GM23248 (cell line): ENCODE measurements around the gene MRPL17. TPM values are rescaled to one million over a fixed set of nuclear protein-coding genes. Genes with fewer than 3 reads are reported as not detected.
"Not testable (repeated sequence)": the region's sequence is repeated elsewhere in the genome, so short reads cannot be mapped to it uniquely, and the experiment has no call there.

Experiments used
- DNase-seq: peaks from one replicate; pipeline ENCODE4 v3.0.0-alpha.2; 2015
- H2AFZ ChIP-seq: fragments of 200-600 bp; sonication (generic); 2 replicates; pipeline ENCODE4 v1.6.1; 2016; ENCODE audit warnings: antibody characterized with exemption
- H3F3A ChIP-seq: fragments of 200-600 bp; sonication (generic); 2 replicates; pipeline ENCODE4 v1.6.1; 2016; ENCODE audit warnings: mild to moderate bottlenecking, antibody characterized with exemption, mixed run types; ENCODE audit not compliant: insufficient read depth
- H3K27ac ChIP-seq: fragments of 200-600 bp; sonication (generic); 2 replicates; pipeline ENCODE4 v1.5.1; 2016; ENCODE audit warnings: mild to moderate bottlenecking
- H3K27me3 ChIP-seq: fragments of 200-600 bp; sonication (generic); replicated peaks from 2 replicates; pipeline ENCODE4 v1.6.1; 2016; ENCODE audit warnings: mild to moderate bottlenecking; ENCODE audit not compliant: insufficient read depth
- H3K36me3 ChIP-seq: fragments of 200-600 bp; sonication (generic); 2 replicates; pipeline ENCODE4 v1.6.1; 2016; ENCODE audit warnings: low read depth, mild to moderate bottlenecking
- H3K4me1 ChIP-seq: fragments of 200-600 bp; sonication (generic); 2 replicates; pipeline ENCODE4 v1.6.1; 2016; ENCODE audit warnings: mild to moderate bottlenecking; ENCODE audit not compliant: insufficient read depth
- H3K4me2 ChIP-seq: fragments of 200-600 bp; sonication (generic); one replicate; pipeline ENCODE4 v1.6.1; 2016; ENCODE audit warnings: mild to moderate bottlenecking; ENCODE audit not compliant: unreplicated experiment
- H3K4me3 ChIP-seq: fragments of 200-600 bp; sonication (generic); 2 replicates; pipeline ENCODE4 v1.5.1; 2016; ENCODE audit warnings: mild to moderate bottlenecking
- H3K79me2 ChIP-seq: fragments of 200-600 bp; sonication (generic); 2 replicates; pipeline ENCODE4 v1.6.1; 2016; ENCODE audit warnings: mild to moderate bottlenecking; ENCODE audit not compliant: insufficient read depth
- H3K9ac ChIP-seq: fragments of 200-600 bp; sonication (generic); 2 replicates; pipeline ENCODE4 v1.6.1; 2016; ENCODE audit warnings: mild to moderate bottlenecking
- H3K9me2 ChIP-seq: fragments of 200-600 bp; sonication (generic); 2 replicates; pipeline ENCODE4 v1.6.1; 2016; ENCODE audit warnings: mixed run types, mild to moderate bottlenecking, moderate library complexity; ENCODE audit not compliant: insufficient read depth
- H3K9me3 ChIP-seq: fragments of 200-600 bp; sonication (generic); one replicate; pipeline ENCODE4 v1.6.1; 2017; ENCODE audit warnings: low read depth
- H4K20me1 ChIP-seq: fragments of 200-600 bp; sonication (generic); 2 replicates; pipeline ENCODE4 v1.6.0; 2016; ENCODE audit not compliant: insufficient read depth
- EZH2 ChIP-seq: fragments of 200-600 bp; sonication (generic); IDR thresholded peaks from 2 replicates; pipeline ENCODE4 v1.6.1; 2018; ENCODE audit warnings: antibody characterized with exemption, mild to moderate bottlenecking; ENCODE audit not compliant: insufficient read depth, poor library complexity, severe bottlenecking
- EZH2phosphoT487 ChIP-seq: fragments of 200-600 bp; sonication (generic); IDR thresholded peaks from 2 replicates; pipeline ENCODE4 v1.6.1; 2018; ENCODE audit warnings: antibody characterized with exemption, moderate library complexity, mild to moderate bottlenecking, low read depth; ENCODE audit not compliant: insufficient read depth
- WGBS, 2 experiments: methylation state at CpG; one replicate each; pipeline ENCODE4 v1.1.6; 2015 to 2017; ENCODE audit warnings: low lambda C conversion rate in 2 of 2, low coverage in 1 of 2; ENCODE audit errors: missing lambda C conversion rate in 2 of 2; 5-methylcytosine and 5-hydroxymethylcytosine counted together
- in situ Hi-C: fragments of 300-500 bp; cut with MboI; formaldehyde crosslinking; loops from 2 replicates; pipeline ENCODE4 v1.15.0; 2020
- polyA plus RNA-seq: library from polyadenylated mRNA; unstranded; fragments of >200 nt; fragmentation: Nextera tagmentation; extraction: Ambion mirVana; gene quantifications from 2 replicates; pipeline ENCODE4 v1.2.1, GENCODE V29; 2016
- total RNA-seq: library from RNA; depleted of rRNA; stranded (reverse); fragments of >200 nt; shearing (Covaris generic); gene quantifications from 2 replicates; pipeline ENCODE4 v1.2.3, GENCODE V29; 2014

MRPL17 gene
- total and polyA plus RNA-seq, 2 experiments from 2014 or later = 53.5 to 107 TPM

DNA sequence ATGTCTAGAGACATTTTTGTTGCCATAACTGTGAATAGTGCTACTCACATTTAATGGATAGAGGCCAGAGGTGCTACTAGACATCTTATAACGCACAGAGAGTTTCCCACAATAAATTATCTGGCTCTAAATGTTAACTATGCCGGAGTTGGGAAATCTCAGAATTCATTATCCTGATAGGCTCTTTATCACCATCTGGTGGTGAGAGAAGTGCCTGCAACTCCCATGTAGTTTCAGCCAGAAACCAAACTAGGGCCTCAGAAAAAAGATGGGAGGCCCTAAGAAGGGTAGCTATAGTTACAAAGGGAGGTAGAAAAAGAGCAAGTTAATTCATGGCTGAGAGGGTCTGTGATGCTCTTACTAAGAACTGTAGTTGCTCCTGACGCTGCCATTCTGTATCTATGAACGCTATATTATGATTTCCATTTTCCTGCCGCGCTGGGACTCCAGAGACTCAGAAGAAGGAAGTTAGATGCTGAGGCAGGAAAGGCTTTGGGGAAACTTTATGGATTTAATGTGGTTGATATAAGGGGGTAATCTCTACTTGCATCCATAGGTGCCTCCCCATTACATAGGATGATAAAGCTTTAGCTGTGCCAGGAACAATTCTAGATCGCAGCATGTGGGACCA is 22.9 kb upstream of the MRPL17 start:
- Histone ChIP-seq H3K4me3 (no peak overlapping the region), H3K4me1 (no peaks in the 10 kb centered on the region), H3K9me2 (no peaks in the 10 kb centered on the region), H4K20me1 (no peaks in the 10 kb centered on the region), H3K36me3 (no peaks in the 10 kb centered on the region), H3K4me2 (peak overlapping the region; percentile 47), H3K9ac (no peak overlapping the region), H3F3A (no peaks in the 10 kb centered on the region), H3K79me2 (no peaks in the 10 kb centered on the region), H3K27me3 (no peaks in the 10 kb centered on the region), H2AFZ (peak overlapping the region; percentile 73), H3K27ac (no peak overlapping the region), H3K9me3 (no peaks in the 10 kb centered on the region)
- peak; percentile 79 for DNase-seq
- TF ChIP-seq EZH2phosphoT487 = no peak
- TF ChIP-seq EZH2 = no peak
- 38 to 44% methylated on average over 7 of the region's 7 CpGs for WGBS, 2 experiments
- in situ Hi-C loops = no loop called here

DNA sequence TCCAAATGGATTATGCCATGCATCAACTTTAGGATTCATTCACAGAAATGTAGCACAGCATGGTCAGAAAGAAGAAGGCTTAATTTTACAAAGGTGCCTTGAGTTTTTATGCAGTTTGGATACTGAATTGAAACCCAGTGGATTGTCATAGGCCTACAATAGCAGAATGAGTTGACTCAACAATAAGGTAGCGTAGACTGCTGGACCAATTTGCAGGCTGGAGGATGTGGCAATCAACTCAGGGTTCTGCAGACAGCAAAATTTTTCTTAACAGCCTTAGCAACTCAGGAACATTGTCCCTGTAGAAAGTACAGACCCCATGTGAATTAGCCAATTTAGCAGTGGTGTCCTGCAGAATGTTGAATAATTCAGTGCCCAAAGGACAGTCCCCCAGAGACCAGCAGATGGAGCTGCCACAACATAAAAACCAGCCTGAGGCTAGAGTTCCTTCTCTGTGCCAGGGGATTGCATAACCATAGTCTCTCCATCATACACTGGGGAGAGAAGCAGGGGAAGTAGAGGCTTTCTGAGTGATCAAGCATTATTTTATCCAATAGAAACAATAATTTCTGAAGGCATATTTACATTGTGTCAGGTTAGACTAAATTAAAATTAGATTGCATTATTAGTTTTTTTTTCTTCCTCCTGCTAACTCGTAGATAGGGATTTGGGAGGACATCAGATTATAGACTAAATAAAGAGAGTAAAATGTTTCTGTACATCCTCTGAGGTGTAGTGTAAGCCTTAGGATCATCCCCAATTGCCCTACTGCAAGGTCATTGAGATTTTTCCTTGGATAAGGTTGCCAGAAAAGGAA is 20.3 kb upstream of the MRPL17 start:
- Histone ChIP-seq H3K9ac (no peak overlapping the region), H3K4me1 (no peaks in the 10 kb centered on the region), H3F3A (no peaks in the 10 kb centered on the region), H3K27ac (no peak overlapping the region), H3K9me2 (no peaks in the 10 kb centered on the region), H3K9me3 (no peaks in the 10 kb centered on the region), H3K27me3 (no peaks in the 10 kb centered on the region), H3K4me3 (no peak overlapping the region), H2AFZ (no peak overlapping the region), H3K4me2 (no peak overlapping the region), H4K20me1 (no peaks in the 10 kb centered on the region), H3K79me2 (no peaks in the 10 kb centered on the region), H3K36me3 (no peaks in the 10 kb centered on the region)
- WGBS, 2 experiments = 75 to 83% methylated on average over 2 of the region's 2 CpGs
- in situ Hi-C loops = no loop called here
- DNase-seq = peak; percentile 88
- no peak for TF ChIP-seq EZH2phosphoT487
- TF ChIP-seq EZH2 = no peak

GRCh38 chr11:6701955-6702354 is 18.8 kb upstream of the MRPL17 start:
- H3K27me3 ChIP-seq, H2AFZ ChIP-seq, H3K9me3 ChIP-seq, H3K4me3 ChIP-seq, H3K79me2 ChIP-seq, H3K27ac ChIP-seq, H3F3A ChIP-seq, H3K36me3 ChIP-seq, H3K9me2 ChIP-seq, H4K20me1 ChIP-seq, in situ Hi-C loops, H3K9ac ChIP-seq, DNase-seq, H3K4me1 ChIP-seq, H3K4me2 ChIP-seq: not testable (repeated sequence)
- WGBS, 2 experiments = 56 to 69% methylated on average over 3 of the region's 3 CpGs

DNA sequence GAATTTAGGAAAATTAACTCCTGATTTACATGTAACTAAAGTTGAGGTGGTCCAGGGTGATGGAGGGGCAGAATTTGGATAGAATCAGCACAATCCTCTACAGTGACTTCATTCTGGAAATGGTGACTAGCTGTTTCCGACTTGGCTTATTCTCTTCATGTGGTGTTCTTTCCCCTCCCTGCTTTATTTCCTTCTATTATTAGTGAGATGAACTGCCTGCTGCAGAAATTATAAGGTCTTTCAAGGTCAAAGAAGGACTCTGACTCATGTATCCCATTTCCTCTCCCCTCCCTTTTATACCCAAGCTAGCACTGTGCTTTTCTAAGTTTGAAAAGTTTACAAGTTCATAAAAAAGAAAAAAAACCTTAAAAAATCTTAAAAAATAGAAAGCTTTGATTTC is 12.2 kb upstream of the MRPL17 start:
- Histone ChIP-seq H3K79me2 (no peaks in the 10 kb centered on the region), H3K27me3 (no peaks in the 10 kb centered on the region), H3K36me3 (no peaks in the 10 kb centered on the region), H3K4me2 (peak overlapping the region; percentile 60), H3K9me3 (no peaks in the 10 kb centered on the region), H3K9ac (peak overlapping the region; percentile 57), H3F3A (peaks cover 43% of the 10 kb centered on the region), H3K9me2 (no peaks in the 10 kb centered on the region), H4K20me1 (no peaks in the 10 kb centered on the region), H2AFZ (peak overlapping the region; percentile 33), H3K4me1 (peaks cover 43% of the 10 kb centered on the region), H3K4me3 (peak overlapping the region; percentile 27), H3K27ac (peak overlapping the region; percentile 79)
- no peak for TF ChIP-seq EZH2phosphoT487
- no peak for TF ChIP-seq EZH2
- in situ Hi-C loops = no loop called here
- DNase-seq = peak; percentile 79
- 0% methylated on average over 1 of the region's 1 CpG for WGBS, 2 experiments
